PC-3 (cell line): ENCODE measurements around the gene SIDT1. TPM values are rescaled to one million over a fixed set of nuclear protein-coding genes. Genes with fewer than 3 reads are reported as not detected.
"Not testable (repeated sequence)": the region's sequence is repeated elsewhere in the genome, so short reads cannot be mapped to it uniquely, and the experiment has no call there.

ENCODE experiments used
- ATAC-seq: fragments of 200-7000 bp; cut with Tn5 transposase; 2 replicates; pipeline ENCODE4 v1.9.1; 2020; ENCODE audit warnings: mild to moderate bottlenecking, moderate library complexity
- BruUV-seq: library from RNA; stranded (reverse); fragments of 400-500 nt; replicated peaks from 2 replicates; lab custom pipeline; 2021; lab: Mats Ljungman, UMichigan
- CTCF ChIA-PET: fragments of 300-600 bp; sonication (Branson Sonifier 250); formaldehyde crosslinking; loops from one replicate; lab custom pipeline; 2022; ENCODE audit warnings: antibody characterized with exemption; lab: Charles Lee
- POLR2A ChIA-PET: fragments of 300-600 bp; sonication (Branson Sonifier 250); formaldehyde crosslinking; loops from one replicate; lab custom pipeline; 2022; ENCODE audit warnings: antibody characterized with exemption; ENCODE audit not compliant: unreplicated experiment; lab: Charles Lee
- DNase-seq: peaks from one replicate; pipeline ENCODE4 v3.0.0-alpha.2; 2015
- H2AFZ ChIP-seq: fragments of 300-600 bp; sonication (generic); 2 replicates; pipeline ENCODE4 v1.6.0; 2016; ENCODE audit warnings: antibody characterized with exemption, low read length
- H3F3A ChIP-seq: fragments of 300-600 bp; sonication (generic); one replicate; pipeline ENCODE4 v1.6.0; 2017; ENCODE audit warnings: antibody characterized with exemption, low read length, control low read depth, mild to moderate bottlenecking; ENCODE audit not compliant: unreplicated experiment
- H3K27ac ChIP-seq: fragments of 300-600 bp; sonication (generic); 2 replicates; pipeline ENCODE4 v1.5.1; 2016; ENCODE audit warnings: mild to moderate bottlenecking, low read length
- H3K27me3 ChIP-seq: fragments of 300-600 bp; sonication (generic); 2 replicates; pipeline ENCODE4 v1.6.1; 2016; ENCODE audit warnings: low read length, mixed read lengths
- H3K36me3 ChIP-seq: fragments of 300-600 bp; sonication (generic); 2 replicates; pipeline ENCODE4 v1.6.1; 2016; ENCODE audit warnings: low read depth, mixed run types, low read length, mixed read lengths
- H3K4me1 ChIP-seq: fragments of 300-600 bp; sonication (generic); 2 replicates; pipeline ENCODE4 v1.5.1; 2016; ENCODE audit warnings: low read length; ENCODE audit not compliant: insufficient read depth
- H3K4me2 ChIP-seq: fragments of 300-600 bp; sonication (generic); 2 replicates; pipeline ENCODE4 v1.6.0; 2016; ENCODE audit warnings: low read length
- H3K4me3 ChIP-seq: fragments of 300-600 bp; sonication (generic); 2 replicates; pipeline ENCODE4 v1.5.1; 2016; ENCODE audit warnings: mild to moderate bottlenecking, low read length, mixed read lengths
- H3K79me2 ChIP-seq: fragments of 300-600 bp; sonication (generic); 2 replicates; pipeline ENCODE4 v1.6.1; 2017; ENCODE audit warnings: low read length, mixed read lengths
- H3K9ac ChIP-seq: fragments of 300-600 bp; sonication (generic); 2 replicates; pipeline ENCODE4 v1.6.0; 2016; ENCODE audit warnings: mild to moderate bottlenecking, low read length
- H3K9me2 ChIP-seq: fragments of 300-600 bp; sonication (generic); replicated peaks from 2 replicates; pipeline ENCODE4 v1.6.1; 2016; ENCODE audit warnings: mixed run types, low read length, mixed read lengths
- H3K9me3 ChIP-seq: fragments of 300-600 bp; sonication (generic); 2 replicates; pipeline ENCODE4 v1.6.1; 2016; ENCODE audit warnings: low read length, mixed read lengths
- H4K20me1 ChIP-seq: fragments of 300-600 bp; sonication (generic); 2 replicates; pipeline ENCODE4 v1.6.1; 2016; ENCODE audit warnings: low read length, mixed read lengths
- EZH2 ChIP-seq: fragments of 300-600 bp; sonication (generic); IDR thresholded peaks from one replicate; pipeline ENCODE4 v1.6.1; 2017; ENCODE audit warnings: antibody characterized with exemption, mild to moderate bottlenecking, low read length; ENCODE audit not compliant: unreplicated experiment
- EZH2phosphoT487 ChIP-seq: fragments of 300-600 bp; sonication (generic); IDR thresholded peaks from 2 replicates; pipeline ENCODE4 v1.6.1; 2018; ENCODE audit warnings: mild to moderate bottlenecking, antibody characterized with exemption, low read length, borderline replicate concordance
- intact Hi-C: fragments of 100-400 bp; cut with micrococcal nuclease; formaldehyde crosslinking; loops from 2 replicates; pipeline ENCODE4 v1.9.0; 2023
- total RNA-seq: library from RNA; depleted of rRNA; stranded (reverse); fragments of >200 nt; gene quantifications from 2 replicates; pipeline ENCODE4 v1.2.3, GENCODE V29; 2014
- TF ChIP-seq, protein P1 (sequence below): fragments of 300-600 bp; sonication (generic); conservative IDR thresholded peaks from 2 replicates; pipeline ENCODE4 v1.5.1; 2017; ENCODE audit warnings: antibody characterized with exemption, low read depth, mild to moderate bottlenecking, low read length

The SIDT1 gene
- total RNA-seq, 1 experiment from 2014 or later = 14.1 TPM

DNA sequence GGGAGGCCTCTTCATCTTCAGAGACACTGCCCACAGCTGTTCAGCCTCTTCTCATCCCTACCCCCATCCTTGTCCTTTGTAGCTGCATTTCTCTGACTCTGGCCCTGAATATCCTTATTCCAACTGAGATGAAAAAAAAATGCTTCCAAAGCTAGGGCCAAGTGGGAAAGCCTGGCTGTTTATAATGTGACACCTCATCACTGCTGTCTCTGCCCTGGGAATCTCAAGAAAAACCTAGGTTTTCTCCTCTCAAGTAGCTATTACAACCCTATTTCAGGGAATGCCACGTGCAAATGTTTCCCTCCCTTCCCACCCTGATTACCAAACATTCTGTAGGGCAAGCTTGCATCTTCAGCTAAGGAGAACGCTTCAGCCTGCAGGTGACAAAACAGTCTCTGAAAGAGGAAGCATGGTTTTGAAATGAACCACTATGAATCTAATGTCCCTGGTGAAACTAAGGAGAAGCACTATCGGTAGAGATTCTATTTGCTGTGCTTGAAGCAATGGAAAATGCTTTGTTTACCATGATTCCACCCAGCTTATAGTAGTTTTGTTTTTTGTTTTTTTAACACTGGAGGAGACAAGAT, 98.7 kb downstream of the SIDT1 start:
- ATAC-seq (no peak), DNase-seq (no peak)
- Histone ChIP-seq H3K4me3 (no peak overlapping the region), H3F3A (no peaks in the 10 kb centered on the region), H2AFZ (no peak overlapping the region), H3K9me2 (no peaks in the 10 kb centered on the region), H3K36me3 (no peaks in the 10 kb centered on the region), H3K27ac (no peak overlapping the region), H3K27me3 (no peaks in the 10 kb centered on the region), H3K79me2 (no peaks in the 10 kb centered on the region), H4K20me1 (no peaks in the 10 kb centered on the region), H3K4me2 (no peak overlapping the region), H3K9me3 (no peaks in the 10 kb centered on the region), H3K4me1 (no peaks in the 10 kb centered on the region), H3K9ac (no peak overlapping the region)
- CTCF ChIA-PET = no interaction called here
- intact Hi-C loops = no loop called here
- POLR2A ChIA-PET = no interaction called here
- TF ChIP-seq EZH2 = no peak
- no peak for TF ChIP-seq EZH2phosphoT487
- TF ChIP-seq, protein P1, sequence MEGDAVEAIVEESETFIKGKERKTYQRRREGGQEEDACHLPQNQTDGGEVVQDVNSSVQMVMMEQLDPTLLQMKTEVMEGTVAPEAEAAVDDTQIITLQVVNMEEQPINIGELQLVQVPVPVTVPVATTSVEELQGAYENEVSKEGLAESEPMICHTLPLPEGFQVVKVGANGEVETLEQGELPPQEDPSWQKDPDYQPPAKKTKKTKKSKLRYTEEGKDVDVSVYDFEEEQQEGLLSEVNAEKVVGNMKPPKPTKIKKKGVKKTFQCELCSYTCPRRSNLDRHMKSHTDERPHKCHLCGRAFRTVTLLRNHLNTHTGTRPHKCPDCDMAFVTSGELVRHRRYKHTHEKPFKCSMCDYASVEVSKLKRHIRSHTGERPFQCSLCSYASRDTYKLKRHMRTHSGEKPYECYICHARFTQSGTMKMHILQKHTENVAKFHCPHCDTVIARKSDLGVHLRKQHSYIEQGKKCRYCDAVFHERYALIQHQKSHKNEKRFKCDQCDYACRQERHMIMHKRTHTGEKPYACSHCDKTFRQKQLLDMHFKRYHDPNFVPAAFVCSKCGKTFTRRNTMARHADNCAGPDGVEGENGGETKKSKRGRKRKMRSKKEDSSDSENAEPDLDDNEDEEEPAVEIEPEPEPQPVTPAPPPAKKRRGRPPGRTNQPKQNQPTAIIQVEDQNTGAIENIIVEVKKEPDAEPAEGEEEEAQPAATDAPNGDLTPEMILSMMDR = no peak
- no TSS peak for BruUV-seq

DNA sequence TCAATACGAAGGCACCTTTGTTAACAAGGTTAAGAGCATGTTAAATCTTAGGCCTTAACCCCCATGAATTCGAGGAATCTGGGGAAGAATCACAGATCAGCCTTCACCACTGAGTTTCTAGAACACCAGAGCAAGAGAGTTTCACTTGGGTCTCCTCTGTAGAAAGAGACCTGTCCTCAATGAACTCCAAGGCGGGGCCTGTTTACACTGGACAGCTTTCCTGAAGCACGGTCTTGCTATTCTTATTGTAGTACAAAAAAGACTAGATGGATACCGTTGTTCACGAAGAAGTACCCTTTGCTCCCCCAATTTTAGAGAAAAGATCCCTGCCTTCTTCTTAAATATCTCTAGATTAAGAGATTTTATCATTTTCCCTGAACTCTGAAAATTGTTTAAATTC, 99.2 kb downstream of the SIDT1 start:
- TF ChIP-seq EZH2phosphoT487 = no peak
- TF ChIP-seq, protein P1 = no peak
- no peak for TF ChIP-seq EZH2
- Histone ChIP-seq H2AFZ (no peak overlapping the region), H3K4me3 (no peak overlapping the region), H3K4me2 (no peak overlapping the region), H3K27ac (no peak overlapping the region), H3K9me3 (no peaks in the 10 kb centered on the region), H3K27me3 (no peaks in the 10 kb centered on the region), H3K9me2 (no peaks in the 10 kb centered on the region), H3F3A (no peaks in the 10 kb centered on the region), H3K9ac (no peak overlapping the region), H3K36me3 (no peaks in the 10 kb centered on the region), H4K20me1 (no peaks in the 10 kb centered on the region), H3K4me1 (no peaks in the 10 kb centered on the region), H3K79me2 (no peaks in the 10 kb centered on the region)
- ChIA-PET CTCF (no interaction called here), POLR2A (no interaction called here)
- intact Hi-C loops = no loop called here
- DNase-seq = no peak
- no peak for ATAC-seq
- no TSS peak for BruUV-seq

DNA sequence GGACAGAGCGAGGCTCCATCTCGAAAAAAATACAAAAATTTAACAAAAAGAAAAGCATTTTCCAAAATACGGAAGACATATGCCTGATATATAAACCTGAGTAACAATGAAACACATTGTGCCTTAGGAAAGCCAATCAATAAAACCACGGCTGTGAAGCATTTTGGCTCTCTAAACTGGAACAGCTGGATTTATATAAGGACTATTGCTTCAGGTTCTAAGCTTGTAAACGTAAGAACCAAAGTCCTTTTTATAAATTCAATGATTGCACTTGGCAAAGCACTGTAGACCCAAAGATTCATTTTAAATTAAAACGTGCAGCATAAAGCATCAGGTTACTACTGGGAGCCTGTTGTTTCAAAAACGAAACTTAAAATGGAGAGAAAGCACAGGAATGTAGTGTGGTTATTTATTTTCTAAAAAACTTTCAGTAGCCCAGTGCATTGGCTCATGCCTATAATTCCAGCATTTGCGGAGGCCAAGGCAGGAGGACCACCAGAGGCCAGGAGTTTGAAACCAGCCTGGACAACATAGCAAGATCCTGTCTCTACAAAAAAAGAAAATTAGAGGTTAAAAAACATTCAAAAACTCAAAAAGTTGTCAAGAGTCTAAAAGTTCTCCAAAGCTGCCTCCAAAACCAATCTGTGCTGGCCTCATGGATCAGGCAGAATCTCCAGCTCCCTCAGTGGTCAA, 102.6 kb downstream of the SIDT1 start:
- Histone ChIP-seq H3K4me1 (no peaks in the 10 kb centered on the region), H3K79me2 (no peaks in the 10 kb centered on the region), H3K9me3 (no peaks in the 10 kb centered on the region), H3K4me2 (no peak overlapping the region), H2AFZ (no peak overlapping the region), H3K27me3 (no peaks in the 10 kb centered on the region), H3K9ac (no peak overlapping the region), H3K36me3 (no peaks in the 10 kb centered on the region), H3K9me2 (no peaks in the 10 kb centered on the region), H3F3A (no peaks in the 10 kb centered on the region), H4K20me1 (no peaks in the 10 kb centered on the region), H3K4me3 (no peak overlapping the region), H3K27ac (no peak overlapping the region)
- no peak for DNase-seq
- BruUV-seq = no TSS peak
- TF ChIP-seq EZH2 (no peak), EZH2phosphoT487 (no peak)
- TF ChIP-seq, protein P1 = no peak
- ChIA-PET CTCF (interaction anchor here (1.1 kb wide), 1 partner anchor 110 kb away, joined by 3 read pairs; no protein-coding TSS in a partner anchor), POLR2A (no interaction called here)
- intact Hi-C loops = no loop called here
- peak; percentile 16; the same call in 1 of the 2 replicates for ATAC-seq

- H3K4me3 ChIP-seq, ATAC-seq, H3K36me3 ChIP-seq, H3K4me1 ChIP-seq, CTCF ChIA-PET, intact Hi-C loops, H3K27me3 ChIP-seq, H2AFZ ChIP-seq, DNase-seq, BruUV-seq, H3K9ac ChIP-seq, H3K79me2 ChIP-seq, H4K20me1 ChIP-seq, H3K9me3 ChIP-seq, H3K27ac ChIP-seq, H3K9me2 ChIP-seq, H3F3A ChIP-seq, POLR2A ChIA-PET, H3K4me2 ChIP-seq: not testable (repeated sequence)
Measured at GRCh38 chr3:113636034-113636433, 103.7 kb downstream of the SIDT1 start.
